Right cardiac atrium (tissue), 5 donors: Measurements from ENCODE around the gene CCDC60. TPM values are rescaled to one million over a fixed set of nuclear protein-coding genes. Genes with fewer than 3 reads are reported as not detected.

Experiments
- ATAC-seq, 2 donors: fragments of 200-7000 bp; cut with Tn5 transposase; one replicate each; pipeline versions ENCODE4 v1.8.0 to v1.9.1; 2020; ENCODE audit warnings: moderate library complexity in 2 of 2, mild to moderate bottlenecking in 1 of 2
- DNase-seq, 3 donors: peaks; one replicate each; pipeline ENCODE4 v3.0.0-alpha.2; 2020
- H3K27ac ChIP-seq: one replicate; pipeline ENCODE4 v1.5.1; 2013; ENCODE audit warnings: mild to moderate bottlenecking, low read length, control low read depth, moderate library complexity
- H3K27me3 ChIP-seq: one replicate; pipeline ENCODE4 v1.6.1; 2013; ENCODE audit not compliant: control insufficient read depth, insufficient read depth
- H3K4me1 ChIP-seq: one replicate; pipeline ENCODE4 v1.6.1; 2013; ENCODE audit warnings: low read length; ENCODE audit not compliant: control insufficient read depth, insufficient read depth
- H3K4me3 ChIP-seq: one replicate; pipeline ENCODE4 v1.5.1; 2013; ENCODE audit warnings: low read length, control low read depth
- H3K9me3 ChIP-seq: one replicate; pipeline ENCODE4 v1.6.1; 2013; ENCODE audit warnings: low read length; ENCODE audit not compliant: control insufficient read depth
- WGBS: extraction: QIAGEN DNeasy Blood & Tissue Kit; methylation state at CpG from one replicate; pipeline ENCODE4 v1.1.7; 2013; 5-methylcytosine and 5-hydroxymethylcytosine counted together
- intact Hi-C, 4 donors: fragments of 100-400 bp; cut with DNase I; formaldehyde crosslinking; loops; one replicate each; pipeline versions ENCODE4 v1.11.0 to v1.14.0; 2022 to 2023
- polyA plus RNA-seq: library from polyadenylated mRNA; stranded (reverse); fragments of 200-250 nt; gene quantifications from one replicate; pipeline ENCODE4 v1.2.3, GENCODE V29; 2013
- total RNA-seq, 4 donors: library from RNA; stranded (reverse); fragmentation: NEBNext Ultra II Directional; extraction: Animal tissue kit (Norgen Biotek cat#: 25700); gene quantifications; one replicate each; pipeline ENCODE4 v1.2.1, GENCODE V29; 2021
- donor health status: healthy with polysubstance abuse.
- donor health status: DM: no; HTN: yes; CAD: no.
- donor health status: DM: no; HTN: no; CAD: no.
- donor health status: DM: no; HTN: yes; CAD: no; lungs with severe emphysema.
- donor health status: DM: yes; HTN: yes; CAD: no.

The CCDC60 gene
- total and polyA plus RNA-seq, 5 donors: 0.07 to 0.20 (median 0.14) TPM

DNA sequence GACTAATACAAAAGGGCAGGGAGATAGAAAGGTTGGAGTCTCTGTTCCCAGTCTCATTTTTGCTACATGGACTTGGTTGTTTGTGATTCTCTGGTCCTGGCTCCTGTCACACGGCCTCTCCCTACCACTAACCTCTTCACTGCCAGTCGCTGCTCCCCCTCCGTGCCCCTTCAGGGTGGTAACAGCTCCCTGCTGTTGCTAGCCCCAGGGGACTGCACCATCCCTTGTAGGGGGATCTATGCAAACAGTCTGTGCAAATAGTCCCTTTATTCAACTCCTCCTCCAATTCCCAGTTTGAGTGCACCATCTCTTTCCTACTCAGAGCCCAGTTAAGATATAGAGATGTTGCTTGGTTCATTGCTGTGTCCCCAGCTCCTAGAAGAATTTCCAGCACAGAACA, 51.1 kb downstream of the CCDC60 start:
- H3K9me3 ChIP-seq: no peaks in the 10 kb centered on the region
- no peak overlapping the region for H3K4me3 ChIP-seq
- no peak for DNase-seq
- no peaks in the 10 kb centered on the region for H3K4me1 ChIP-seq
- no peak for ATAC-seq
- H3K27me3 ChIP-seq: no peaks in the 10 kb centered on the region
- H3K27ac ChIP-seq: no peak overlapping the region
- WGBS: 90% methylated on average over 3 of the region's 3 CpGs
- intact Hi-C loops: no loop called here

DNA sequence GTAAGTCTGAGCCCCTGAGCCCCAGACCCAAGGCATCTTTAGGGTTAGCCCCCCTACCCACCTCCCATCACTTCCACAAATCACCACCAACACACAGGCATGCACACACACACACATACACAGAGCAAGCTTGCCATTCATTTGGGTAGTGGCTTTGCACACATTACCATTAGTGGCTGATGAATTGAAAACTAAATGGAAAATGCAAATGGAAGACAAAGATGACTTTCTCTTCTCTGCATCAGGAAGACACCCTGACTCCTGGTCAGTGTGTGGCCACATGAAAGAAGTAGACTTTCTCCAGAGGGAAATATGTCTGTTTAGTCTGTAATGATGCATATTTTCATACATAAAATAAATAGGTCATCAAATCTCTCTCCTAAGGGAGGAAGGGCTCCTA, 55.2 kb downstream of the CCDC60 start:
- H3K27me3 ChIP-seq: no peaks in the 10 kb centered on the region
- H3K4me3 ChIP-seq: no peak overlapping the region
- DNase-seq: no peak
- intact Hi-C loops: no loop called here
- no peak overlapping the region for H3K27ac ChIP-seq
- no peaks in the 10 kb centered on the region for H3K9me3 ChIP-seq
- no peaks in the 10 kb centered on the region for H3K4me1 ChIP-seq
- no peak for ATAC-seq

DNA sequence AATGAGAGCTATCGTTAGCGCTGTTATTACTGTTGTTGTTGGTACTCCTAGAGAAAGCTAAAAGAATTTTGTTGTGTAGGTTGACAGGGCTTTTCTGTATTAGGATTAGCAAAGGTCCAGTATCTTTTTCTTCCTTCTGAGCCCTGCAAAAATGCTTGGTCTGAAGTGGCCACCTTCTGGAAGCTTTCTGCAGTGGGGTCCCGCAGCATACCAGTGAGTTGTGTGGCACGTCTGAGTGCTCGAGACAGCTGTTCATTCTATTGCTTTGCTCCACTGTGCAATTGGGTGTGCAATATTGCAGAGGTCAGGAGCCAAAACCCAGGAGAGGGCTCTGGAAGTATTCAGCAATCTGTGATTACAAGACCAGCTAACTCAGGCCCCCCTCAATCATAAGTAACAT, 57.1 kb downstream of the CCDC60 start:
- Histone ChIP-seq H3K4me3 (no peak overlapping the region), H3K27ac (no peak overlapping the region), H3K9me3 (no peaks in the 10 kb centered on the region), H3K4me1 (no peaks in the 10 kb centered on the region), H3K27me3 (no peaks in the 10 kb centered on the region)
- intact Hi-C loops: no loop called here
- ATAC-seq: no peak
- DNase-seq: no peak
- WGBS: 68% methylated on average over 5 of the region's 5 CpGs

DNA sequence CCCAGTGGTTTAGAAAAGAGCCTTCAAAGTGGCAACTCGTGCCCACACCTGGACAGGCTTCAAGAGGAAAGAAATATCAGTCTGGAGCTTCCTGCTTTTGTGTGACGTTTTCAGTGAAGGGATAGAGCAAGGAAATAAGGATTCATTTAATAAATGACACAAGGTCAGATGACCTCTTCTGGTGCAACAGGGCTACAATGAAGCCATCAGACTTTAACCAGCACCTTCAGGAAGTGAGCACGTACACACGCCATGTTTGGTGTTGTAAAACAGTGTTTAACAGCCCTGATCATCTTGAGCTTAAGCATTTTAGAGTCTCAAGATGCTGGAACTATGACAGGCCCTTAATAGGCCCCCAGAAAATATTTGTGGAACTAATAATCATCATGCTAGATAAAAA, 59.1 kb downstream of the CCDC60 start:
- Histone ChIP-seq H3K27me3 (no peaks in the 10 kb centered on the region), H3K4me3 (no peak overlapping the region), H3K9me3 (no peaks in the 10 kb centered on the region), H3K4me1 (no peaks in the 10 kb centered on the region), H3K27ac (no peak overlapping the region)
- ATAC-seq: no peak
- 50% methylated on average over 4 of the region's 4 CpGs for WGBS
- intact Hi-C loops: no loop called here
- DNase-seq: no peak

DNA sequence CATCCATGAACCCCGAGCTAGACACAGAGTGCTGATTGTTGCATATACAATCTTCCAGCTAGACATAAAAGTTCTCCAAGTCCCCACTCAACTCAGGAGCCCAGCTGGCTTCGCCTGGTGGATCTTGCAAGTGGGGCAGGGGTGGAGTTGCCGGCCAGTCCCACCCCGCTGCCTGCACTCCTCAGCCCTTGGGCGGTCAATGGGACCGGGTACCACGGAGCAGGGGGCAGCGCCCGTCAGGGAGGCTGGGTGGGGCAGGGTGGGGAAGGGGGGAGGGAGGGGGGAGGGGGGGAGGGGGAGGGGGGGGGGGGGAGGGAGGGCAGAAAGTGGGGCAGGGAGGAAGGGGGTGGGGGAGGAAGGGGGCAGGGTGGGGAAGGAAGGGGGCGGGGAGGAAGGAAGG, 63.0 kb downstream of the CCDC60 start:
- WGBS: 97% methylated on average over 8 of the region's 10 CpGs
- H3K27ac ChIP-seq: no peak overlapping the region
- H3K9me3 ChIP-seq: no peaks in the 10 kb centered on the region
- no peak for ATAC-seq
- H3K4me1 ChIP-seq: no peaks in the 10 kb centered on the region
- H3K4me3 ChIP-seq: no peak overlapping the region
- intact Hi-C loops: no loop called here
- no peaks in the 10 kb centered on the region for H3K27me3 ChIP-seq
- no peak for DNase-seq

DNA sequence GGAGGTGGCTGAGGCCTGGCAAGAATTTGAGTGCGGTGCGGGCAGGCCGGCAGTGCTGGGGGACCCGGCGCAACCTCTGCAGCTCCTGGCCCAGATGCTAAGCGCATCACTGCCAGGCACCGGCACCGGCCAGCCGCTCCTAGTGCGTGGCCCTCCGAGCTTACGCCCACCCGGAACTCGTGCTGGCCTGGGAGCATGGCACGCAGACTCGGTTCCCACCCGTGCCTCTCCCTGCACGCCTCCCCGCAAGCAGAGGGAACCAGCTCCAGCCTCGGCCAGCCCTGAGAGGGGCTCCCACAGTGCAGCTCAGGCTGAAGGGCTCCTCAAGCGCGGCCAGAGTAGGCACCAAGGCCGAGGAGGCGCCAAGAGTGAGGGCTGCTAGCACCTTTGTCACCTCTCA, 63.7 kb downstream of the CCDC60 start:
- H3K4me1 ChIP-seq: no peaks in the 10 kb centered on the region
- 98% methylated on average over 24 of the region's 24 CpGs for WGBS
- H3K4me3 ChIP-seq: no peak overlapping the region
- no peak overlapping the region for H3K27ac ChIP-seq
- DNase-seq (no peak), ATAC-seq (no peak)
- intact Hi-C loops: no loop called here
- H3K9me3 ChIP-seq: no peaks in the 10 kb centered on the region
- no peaks in the 10 kb centered on the region for H3K27me3 ChIP-seq

DNA sequence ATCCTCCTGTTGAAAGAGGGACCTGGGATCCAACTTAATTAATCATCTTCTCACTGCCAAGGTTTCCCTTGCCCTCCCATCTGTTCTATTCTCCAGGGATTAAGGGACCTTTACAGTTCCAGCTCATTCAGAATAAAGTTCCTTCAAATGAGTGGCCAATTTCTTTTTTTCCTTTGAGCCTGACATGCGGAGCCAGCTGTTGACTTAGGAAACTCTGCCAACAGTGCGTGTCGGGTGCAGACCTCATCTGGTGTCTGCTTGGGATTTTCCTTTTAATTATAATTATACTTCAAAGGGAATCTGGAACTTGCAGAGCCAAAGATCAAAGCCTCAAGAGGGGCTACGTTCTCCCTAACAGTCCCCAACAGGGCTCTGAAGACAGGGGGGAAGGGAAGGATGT, 64.8 kb downstream of the CCDC60 start:
- no peaks in the 10 kb centered on the region for H3K9me3 ChIP-seq
- H3K4me3 ChIP-seq: no peak overlapping the region
- intact Hi-C loops: no loop called here
- no peak for ATAC-seq
- H3K27me3 ChIP-seq: no peaks in the 10 kb centered on the region
- DNase-seq: no peak
- no peaks in the 10 kb centered on the region for H3K4me1 ChIP-seq
- no peak overlapping the region for H3K27ac ChIP-seq
- 47% methylated on average over 4 of the region's 4 CpGs for WGBS

DNA sequence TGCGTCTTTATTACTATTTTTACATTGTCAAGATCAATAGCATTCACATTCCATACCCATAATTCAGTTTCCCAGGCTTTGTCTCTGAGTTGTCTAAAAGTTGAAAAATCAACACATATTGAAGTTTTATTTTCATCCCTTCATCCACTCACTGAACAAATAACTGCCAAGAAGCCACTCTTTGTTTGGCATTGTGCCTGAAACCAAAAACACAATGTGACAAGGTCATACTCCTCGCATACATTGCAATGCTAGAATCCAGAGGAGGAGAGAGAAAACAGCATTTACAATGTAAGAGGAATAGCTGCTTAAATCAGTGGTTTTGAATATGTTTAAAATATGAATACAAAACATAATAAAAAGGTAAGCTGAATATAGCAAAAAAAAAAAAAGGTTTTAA, 71.8 kb downstream of the CCDC60 start:
- Histone ChIP-seq H3K27me3 (no peaks in the 10 kb centered on the region), H3K4me1 (no peaks in the 10 kb centered on the region), H3K27ac (no peak overlapping the region), H3K9me3 (no peaks in the 10 kb centered on the region), H3K4me3 (no peak overlapping the region)
- no peak for DNase-seq
- 45% methylated on average over 2 of the region's 2 CpGs for WGBS
- no peak for ATAC-seq
- intact Hi-C loops: loop anchor here in 1 of 4 donors (5.0 kb wide), 1 partner anchor 79 kb away; no protein-coding TSS in a partner anchor

DNA sequence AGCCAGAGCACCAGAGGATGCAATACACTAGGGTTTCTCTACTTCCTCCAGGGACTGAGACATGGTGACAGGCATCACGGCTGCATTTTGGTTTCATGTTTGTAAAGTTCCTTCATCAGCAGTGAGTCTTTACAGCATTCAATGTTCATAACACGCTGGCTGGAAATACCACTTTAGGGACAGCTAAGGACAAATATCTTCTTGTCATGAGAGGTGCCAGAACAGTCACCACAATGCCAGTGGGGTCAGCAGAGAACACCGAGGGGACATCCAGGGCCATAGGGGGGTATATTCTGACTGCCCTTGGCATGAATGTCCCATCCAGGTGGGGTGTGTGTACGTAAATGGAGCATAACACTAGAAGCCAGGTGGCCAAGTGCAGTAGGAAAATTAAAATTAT, 72.3 kb downstream of the CCDC60 start:
- no peaks in the 10 kb centered on the region for H3K4me1 ChIP-seq
- ATAC-seq (peak; percentile 31 to 48), DNase-seq (no peak)
- H3K9me3 ChIP-seq: no peaks in the 10 kb centered on the region
- no peaks in the 10 kb centered on the region for H3K27me3 ChIP-seq
- H3K4me3 ChIP-seq: no peak overlapping the region
- WGBS: 61% methylated on average over 4 of the region's 4 CpGs
- intact Hi-C loops: loop anchor here in 1 of 4 donors (5.0 kb wide), 1 partner anchor 80 kb away; no protein-coding TSS in a partner anchor
- H3K27ac ChIP-seq: no peak overlapping the region

DNA sequence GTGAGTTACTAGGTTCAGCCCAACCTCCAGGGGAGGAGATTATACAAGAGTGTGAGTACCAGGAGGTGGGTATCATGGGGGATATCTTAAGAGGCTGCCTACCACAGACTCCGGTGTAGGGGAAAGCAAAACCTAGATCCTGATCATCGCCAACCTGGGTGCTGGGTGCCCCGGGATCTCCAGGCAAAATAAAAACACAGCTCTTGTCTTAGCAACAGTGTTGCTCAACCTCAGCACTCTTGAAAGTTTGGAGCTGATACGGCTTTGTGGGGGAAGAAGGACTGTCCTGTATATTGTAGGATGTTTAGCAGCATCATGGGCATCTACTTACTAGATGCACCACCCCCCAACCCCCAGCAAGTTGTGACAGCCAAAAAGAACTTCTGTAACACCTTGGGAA, 74.5 kb downstream of the CCDC60 start:
- H3K9me3 ChIP-seq: no peaks in the 10 kb centered on the region
- no peaks in the 10 kb centered on the region for H3K4me1 ChIP-seq
- intact Hi-C loops: loop anchor here in 1 of 4 donors (5.0 kb wide), 1 partner anchor 82 kb away; no protein-coding TSS in a partner anchor
- no peak overlapping the region for H3K27ac ChIP-seq
- no peaks in the 10 kb centered on the region for H3K27me3 ChIP-seq
- no peak overlapping the region for H3K4me3 ChIP-seq
- DNase-seq (no peak), ATAC-seq (no peak)
- WGBS: 74% methylated on average over 4 of the region's 4 CpGs

DNA sequence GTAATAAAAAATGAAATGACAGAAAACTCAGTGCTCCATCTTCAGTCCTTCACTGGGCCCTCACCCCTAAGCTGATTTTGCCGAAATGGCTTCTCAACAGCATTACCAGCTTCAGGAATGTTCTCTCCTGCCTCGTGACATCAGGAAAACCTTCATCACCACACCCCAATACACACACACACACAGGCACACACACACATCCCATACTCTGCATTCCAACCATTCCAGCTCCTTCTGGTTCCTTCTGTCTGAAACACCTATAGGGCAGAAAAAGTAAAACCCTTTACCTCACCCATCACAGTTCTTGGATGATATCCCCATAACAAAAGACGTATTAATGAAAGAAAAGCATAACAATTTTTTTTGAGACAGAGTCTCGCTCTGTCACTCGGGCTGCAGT, 75.9 kb downstream of the CCDC60 start:
- intact Hi-C loops: loop anchor here (5.0 to 10.0 kb wide), 2 partner anchors 293 to 436 kb away; no protein-coding TSS in a partner anchor
- ATAC-seq: no peak
- H3K27ac ChIP-seq: no peak overlapping the region

DNA sequence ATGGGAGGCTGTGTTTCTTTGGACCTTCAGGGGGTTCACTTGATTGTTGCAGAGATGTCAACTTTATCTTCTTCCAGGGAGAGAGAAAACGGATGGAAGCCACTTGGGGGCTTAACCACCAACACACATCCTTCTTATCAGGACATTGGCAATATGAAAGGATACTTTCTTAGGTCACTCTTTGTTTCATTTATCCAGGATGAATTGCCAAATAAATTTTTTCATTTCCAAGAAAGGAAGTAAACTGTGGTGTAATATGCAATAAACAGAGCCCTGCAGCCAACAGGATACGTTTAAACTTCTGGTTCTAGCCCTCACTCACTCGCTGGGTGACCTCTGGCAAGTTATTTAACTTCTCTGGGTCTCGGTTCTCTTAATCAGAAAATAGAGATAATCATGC, 77.8 kb downstream of the CCDC60 start:
- ATAC-seq (no peak), DNase-seq (no peak)
- 20% methylated on average over 4 of the region's 4 CpGs for WGBS
- Histone ChIP-seq H3K27me3 (no peaks in the 10 kb centered on the region), H3K27ac (no peak overlapping the region), H3K9me3 (no peaks in the 10 kb centered on the region), H3K4me1 (no peaks in the 10 kb centered on the region), H3K4me3 (no peak overlapping the region)
- intact Hi-C loops: loop anchor here (2.0 to 10.0 kb wide), 3 partner anchors 295 to 438 kb away; no protein-coding TSS in a partner anchor

More for the DNA sequence above, 75.9 kb downstream of the CCDC60 start:
- 81% methylated on average over 5 of the region's 5 CpGs for WGBS
- no peak overlapping the region for H3K4me3 ChIP-seq
- no peak for DNase-seq
- H3K27me3 ChIP-seq: no peaks in the 10 kb centered on the region
- no peaks in the 10 kb centered on the region for H3K9me3 ChIP-seq
- no peaks in the 10 kb centered on the region for H3K4me1 ChIP-seq
